GM19023 (cell line): ENCODE results near the gene PLA2G15.
A peak's percentile ranks its signal among the peaks of the same experiment; 100 is the strongest.

Experiments
- ATAC-seq: cut with Tn5 transposase; IDR thresholded peaks from one replicate; pipeline ENCODE4 v1.9.1; 2021; ENCODE audit warnings: mild to moderate bottlenecking, moderate library complexity; ENCODE audit not compliant: unreplicated experiment

PLA2G15 gene

GRCh38 chr16:68244903-68245853 is at the start of gene PLA2G15:
TSS of gene PLA2G15 (plus strand) at chr16:68245373. CDS start at chr16:68245427, 54 bp downstream.
- ATAC-seq: peak; percentile 81

- no peak for ATAC-seq
Observed at GRCh38 chr16:68197250-68197649, 47.9 kb upstream of the PLA2G15 start.

GRCh38 chr16:68200088-68200783 is 44.9 kb upstream of the PLA2G15 start:
- no peak for ATAC-seq

- ATAC-seq: no peak
Observed at GRCh38 chr16:68202091-68202519, 43.1 kb upstream of the PLA2G15 start.

- no peak for ATAC-seq
Observed at GRCh38 chr16:68206245-68206644, 38.9 kb upstream of the PLA2G15 start.

- ATAC-seq: no peak
Observed at GRCh38 chr16:68214726-68215125, 30.4 kb upstream of the PLA2G15 start.

GRCh38 chr16:68215302-68215701 is 29.9 kb upstream of the PLA2G15 start:
- no peak for ATAC-seq

- ATAC-seq: no peak
Observed at GRCh38 chr16:68216240-68216639, 28.9 kb upstream of the PLA2G15 start.

GRCh38 chr16:68217506-68217905 is 27.7 kb upstream of the PLA2G15 start:
- ATAC-seq: no peak

- no peak for ATAC-seq
Observed at GRCh38 chr16:68219725-68220351, 25.3 kb upstream of the PLA2G15 start.

- ATAC-seq: no peak
Observed at GRCh38 chr16:68223072-68223471, 22.1 kb upstream of the PLA2G15 start.

- no peak for ATAC-seq
Observed at GRCh38 chr16:68226116-68226515, 19.1 kb upstream of the PLA2G15 start.

- ATAC-seq: no peak
Observed at GRCh38 chr16:68227183-68227793, 17.9 kb upstream of the PLA2G15 start.

- no peak for ATAC-seq
Observed at GRCh38 chr16:68227850-68228553, 17.2 kb upstream of the PLA2G15 start.

- ATAC-seq: no peak
Observed at GRCh38 chr16:68228652-68229051, 16.5 kb upstream of the PLA2G15 start.

GRCh38 chr16:68229431-68230175 is 15.6 kb upstream of the PLA2G15 start:
- no peak for ATAC-seq

- ATAC-seq: no peak
Observed at GRCh38 chr16:68230176-68230571, 15.0 kb upstream of the PLA2G15 start.

- ATAC-seq: no peak
Observed at GRCh38 chr16:68230956-68231355, 14.2 kb upstream of the PLA2G15 start.

GRCh38 chr16:68231384-68232136 is 13.6 kb upstream of the PLA2G15 start:
- ATAC-seq: no peak
